IMR-90 (cell line): ENCODE results near the gene TSPAN3. TPM values are rescaled to one million over a fixed set of nuclear protein-coding genes. Genes with fewer than 3 reads are reported as not detected.

Experiments used
- ATAC-seq: fragments of 200-7000 bp; cut with Tn5 transposase; 2 replicates; pipeline ENCODE4 v1.9.1; 2020; ENCODE audit warnings: low read depth, mild to moderate bottlenecking, moderate library complexity
- BruUV-seq: library from RNA; stranded (reverse); fragments of 400-500 nt; replicated peaks from 2 replicates; lab custom pipeline; 2021; lab: Mats Ljungman, UMichigan
- CTCF ChIA-PET: fragments of 300-600 bp; formaldehyde crosslinking; extraction: SDS; loops from one replicate; lab custom pipeline; 2021; ENCODE audit warnings: antibody characterized with exemption; lab: Yijun Ruan, JAX
- POLR2A ChIA-PET: fragments of 300-600 bp; sonication (Branson Sonifier 250); formaldehyde crosslinking; loops from one replicate; lab custom pipeline; 2022; ENCODE audit warnings: antibody characterized with exemption; ENCODE audit not compliant: unreplicated experiment; lab: Charles Lee
- DNase-seq: peaks from one replicate; pipeline ENCODE4 v3.0.0; 2013
- H2AFZ ChIP-seq: replicated peaks from 2 replicates; pipeline ENCODE3; 2013; ENCODE audit warnings: low read length, mild to moderate bottlenecking; ENCODE audit not compliant: poor library complexity
- H2AK5ac ChIP-seq: 2 replicates; pipeline ENCODE4 v1.6.1; 2013; ENCODE audit warnings: low read depth, low read length, inconsistent platforms
- H2AK9ac ChIP-seq: replicated peaks from 2 replicates; pipeline ENCODE3; 2013; ENCODE audit warnings: mild to moderate bottlenecking, low read depth, low read length, moderate library complexity; ENCODE audit not compliant: poor library complexity
- H2BK120ac ChIP-seq: 2 replicates; pipeline ENCODE4 v1.6.1; 2013; ENCODE audit warnings: low read depth, low read length, inconsistent platforms
- H2BK15ac ChIP-seq: 3 replicates; pipeline ENCODE4 v1.6.1; 2013; ENCODE audit warnings: low read depth, low read length, inconsistent platforms
- H2BK20ac ChIP-seq: 2 replicates; pipeline ENCODE4 v1.6.1; 2013; ENCODE audit warnings: low read depth, mild to moderate bottlenecking, inconsistent platforms, low read length, moderate library complexity
- H2BK5ac ChIP-seq: 2 replicates; pipeline ENCODE4 v1.6.1; 2013; ENCODE audit warnings: mild to moderate bottlenecking, low read depth, low read length, inconsistent platforms; ENCODE audit not compliant: poor library complexity, severe bottlenecking
- H3K14ac ChIP-seq: replicated peaks from 2 replicates; pipeline ENCODE4 v1.6.1; 2013; ENCODE audit warnings: low read depth, low read length, inconsistent platforms
- H3K18ac ChIP-seq: 2 replicates; pipeline ENCODE4 v1.6.1; 2013; ENCODE audit warnings: low read depth, low read length, control low read depth
- H3K23ac ChIP-seq: 2 replicates; pipeline ENCODE4 v1.6.1; 2013; ENCODE audit warnings: low read depth, low read length, inconsistent platforms
- H3K27ac ChIP-seq: 2 replicates; pipeline ENCODE4 v1.5.1; 2013; ENCODE audit warnings: mild to moderate bottlenecking, control low read depth, low read length; ENCODE audit not compliant: insufficient read depth
- H3K27me3 ChIP-seq: 2 replicates; pipeline ENCODE4 v1.6.1; 2013; ENCODE audit warnings: low read length; ENCODE audit not compliant: control insufficient read depth, insufficient read depth
- H3K36me3 ChIP-seq: 2 replicates; pipeline ENCODE4 v1.6.1; 2013; ENCODE audit warnings: low read length, mixed read lengths; ENCODE audit not compliant: control insufficient read depth, insufficient read depth
- H3K4ac ChIP-seq: 2 replicates; pipeline ENCODE4 v1.6.1; 2013; ENCODE audit warnings: low read depth, low read length, inconsistent platforms
- H3K4me1 ChIP-seq: 2 replicates; pipeline ENCODE4 v1.6.1; 2013; ENCODE audit warnings: low read length, mixed read lengths; ENCODE audit not compliant: control insufficient read depth, insufficient read depth
- H3K4me2 ChIP-seq: 2 replicates; pipeline ENCODE4 v1.6.1; 2013; ENCODE audit warnings: low read depth, mild to moderate bottlenecking, control low read depth, low read length, moderate library complexity
- H3K4me3 ChIP-seq: 2 replicates; pipeline ENCODE4 v1.5.1; 2013; ENCODE audit warnings: low read depth, mild to moderate bottlenecking, control low read depth, low read length, moderate library complexity; ENCODE audit not compliant: insufficient read depth
- H3K56ac ChIP-seq: 2 replicates; pipeline ENCODE4 v1.6.1; 2013; ENCODE audit warnings: low read length, inconsistent platforms; ENCODE audit not compliant: insufficient read depth; ENCODE audit errors: extremely low read depth
- H3K79me1 ChIP-seq, 2 experiments: 2 replicates each; pipeline ENCODE4 v1.6.1; 2013; ENCODE audit warnings: low read length in 2 of 2, inconsistent platforms in 1 of 2, low read depth in 1 of 2
- H3K9ac ChIP-seq: 2 replicates; pipeline ENCODE4 v1.6.1; 2013; ENCODE audit warnings: low read depth, low read length, control low read depth
- H3K9me1 ChIP-seq: 2 replicates; pipeline ENCODE4 v1.6.1; 2013; ENCODE audit warnings: low read length, inconsistent platforms; ENCODE audit not compliant: insufficient read depth
- H3K9me3 ChIP-seq: 2 replicates; pipeline ENCODE4 v1.6.1; 2013; ENCODE audit warnings: low read length; ENCODE audit not compliant: control insufficient read depth, insufficient read depth
- H4K20me1 ChIP-seq: 2 replicates; pipeline ENCODE4 v1.6.1; 2013; ENCODE audit warnings: low read length, inconsistent platforms; ENCODE audit not compliant: insufficient read depth
- H4K5ac ChIP-seq: 2 replicates; pipeline ENCODE4 v1.6.1; 2013; ENCODE audit warnings: mild to moderate bottlenecking, low read depth, low read length, control low read depth
- H4K8ac ChIP-seq, 2 experiments: 2 replicates each; pipeline ENCODE4 v1.6.1; 2013; ENCODE audit warnings: low read depth in 2 of 2, low read length in 2 of 2, control low read depth in 1 of 2, inconsistent platforms in 1 of 2
- H4K91ac ChIP-seq: 2 replicates; pipeline ENCODE4 v1.6.1; 2013; ENCODE audit warnings: low read depth, low read length, inconsistent platforms; ENCODE audit not compliant: insufficient read depth
- BHLHE40 ChIP-seq: fragments of 150-350 bp; IDR thresholded peaks from 2 replicates; pipeline ENCODE4 v1.6.1; 2016; ENCODE audit warnings: mild to moderate bottlenecking, low read depth, low read length
- CEBPB ChIP-seq: IDR thresholded peaks from 2 replicates; pipeline ENCODE4 v1.6.1; 2012; ENCODE audit warnings: low read depth, low read length, improper control_type of control experiment
- CHD1 ChIP-seq: IDR thresholded peaks from 2 replicates; pipeline ENCODE4 v1.6.1; 2012; ENCODE audit warnings: low read depth, low read length, improper control_type of control experiment
- CTCF ChIP-seq: conservative IDR thresholded peaks from 2 replicates; pipeline ENCODE4 v1.5.1; 2012; ENCODE audit warnings: mild to moderate bottlenecking, low read depth, low read length, improper control_type of control experiment
- ELK1 ChIP-seq: fragments of 150-350 bp; IDR thresholded peaks from 2 replicates; pipeline ENCODE4 v1.6.1; 2016; ENCODE audit warnings: low read depth, mild to moderate bottlenecking, low read length, moderate library complexity, borderline replicate concordance
- FOS ChIP-seq: fragments of 150-350 bp; IDR thresholded peaks from 2 replicates; pipeline ENCODE4 v1.6.1; 2016; ENCODE audit warnings: low read depth, low read length
- MAFK ChIP-seq: IDR thresholded peaks from 2 replicates; pipeline ENCODE4 v1.6.1; 2012; ENCODE audit warnings: low read depth, low read length, improper control_type of control experiment
- MAZ ChIP-seq: IDR thresholded peaks from 2 replicates; pipeline ENCODE4 v1.6.1; 2012; ENCODE audit warnings: low read depth, mild to moderate bottlenecking, low read length, improper control_type of control experiment, moderate library complexity, borderline replicate concordance
- MXI1 ChIP-seq: IDR thresholded peaks from 2 replicates; pipeline ENCODE4 v1.6.1; 2012; ENCODE audit warnings: low read depth, mild to moderate bottlenecking, low read length, moderate library complexity, borderline replicate concordance
- NFE2L2 ChIP-seq: fragments of 150-350 bp; IDR thresholded peaks from 2 replicates; pipeline ENCODE4 v1.6.1; 2016; ENCODE audit warnings: low read depth, mild to moderate bottlenecking, low read length
- POLR2A ChIP-seq: IDR thresholded peaks from 2 replicates; pipeline ENCODE4 v1.6.1; 2012; ENCODE audit warnings: mild to moderate bottlenecking, low read depth, low read length
- RAD21 ChIP-seq: IDR thresholded peaks from 2 replicates; pipeline ENCODE4 v1.6.1; 2012; ENCODE audit warnings: low read length, improper control_type of control experiment
- RCOR1 ChIP-seq: IDR thresholded peaks from 2 replicates; pipeline ENCODE4 v1.6.1; 2012; ENCODE audit warnings: mild to moderate bottlenecking, low read length, improper control_type of control experiment; ENCODE audit not compliant: insufficient replicate concordance
- RFX5 ChIP-seq: IDR thresholded peaks from 2 replicates; pipeline ENCODE4 v1.8.0; 2012; ENCODE audit warnings: low read depth, mild to moderate bottlenecking, low read length, moderate library complexity
- SMC3 ChIP-seq: fragments of 150-350 bp; IDR thresholded peaks from 2 replicates; pipeline ENCODE4 v1.6.1; 2016; ENCODE audit warnings: low read depth, mild to moderate bottlenecking, antibody characterized with exemption, low read length, moderate library complexity
- USF2 ChIP-seq: fragments of 150-350 bp; IDR thresholded peaks from 2 replicates; pipeline ENCODE4 v1.6.1; 2017; ENCODE audit warnings: mild to moderate bottlenecking, antibody characterized with exemption, low read length, low read depth
- WGBS, 2 experiments: methylation state at CpG; one replicate each; pipeline versions ENCODE4 v1.1.5 to v1.1.7; 2013; ENCODE audit warnings: missing lambda C conversion rate in 2 of 2; ENCODE audit not compliant: insufficient read length in 1 of 2; ENCODE audit errors: extremely low coverage in 2 of 2; 5-methylcytosine and 5-hydroxymethylcytosine counted together
- dilution Hi-C: fragments of 300-500 bp; cut with HindIII; formaldehyde crosslinking; loops from one replicate; pipeline ENCODE4 v1.14.3; 2018; ENCODE audit warnings: low sequenced_read_pairs; ENCODE audit not compliant: unreplicated experiment
- in situ Hi-C: fragments of 300-500 bp; cut with MboI; formaldehyde crosslinking; loops from 3 replicates; pipeline ENCODE4 v1.14.3; 2019; ENCODE audit warnings: low sequenced_read_pairs, inconsistent platforms, mixed read lengths
- intact Hi-C: fragments of 100-400 bp; cut with micrococcal nuclease; formaldehyde crosslinking; loops from 2 replicates; pipeline ENCODE4 v1.10.0; 2022
- polyA plus RNA-seq, 3 experiments: library from polyadenylated mRNA; depleted of rRNA; stranded (reverse); fragments of >200 nt; gene quantifications; 2 replicates each; pipeline ENCODE4 v1.2.3, GENCODE V29; 2012; ENCODE audit warnings: low replicate concordance in 1 of 3
- total RNA-seq: library from RNA; depleted of rRNA; stranded (reverse); fragments of >200 nt; gene quantifications from 2 replicates; pipeline ENCODE4 v1.2.3, GENCODE V29; 2012

TSPAN3 gene
- total and polyA plus RNA-seq, 2 of the 4 experiments (the other 2 are of a cell fraction): 270 to 295 TPM

GRCh38 chr15:77010312-77010686 lies 60.6 kb downstream of the TSPAN3 start:
- Histone ChIP-seq H3K4me2 (no peak overlapping the region), H3K23ac (no peak overlapping the region), H3K18ac (no peak overlapping the region), H2AK9ac (no peak overlapping the region), H3K9me3 (no peaks in the 10 kb centered on the region), H4K20me1 (no peaks in the 10 kb centered on the region), H3K9ac (no peak overlapping the region), H3K79me1 (no peaks in the 10 kb centered on the region), H3K36me3 (no peaks in the 10 kb centered on the region), H4K8ac (no peak overlapping the region), H2AFZ (peak overlapping the region; percentile 32), H4K91ac (no peak overlapping the region), H2BK5ac (no peak overlapping the region), H3K14ac (no peak overlapping the region), H2BK15ac (no peak overlapping the region), H3K56ac (no peak overlapping the region), H3K4me1 (no peaks in the 10 kb centered on the region), H3K27ac (no peak overlapping the region), H3K4ac (no peak overlapping the region), H4K5ac (no peak overlapping the region), H3K9me1 (no peaks in the 10 kb centered on the region), H2BK20ac (no peak overlapping the region), H2BK120ac (no peak overlapping the region), H2AK5ac (no peak overlapping the region), H3K27me3 (peaks cover 39% of the 10 kb centered on the region), H3K4me3 (no peak overlapping the region)
- dilution Hi-C loops: no loop called here
- CTCF ChIA-PET: no interaction called here
- no TSS peak for BruUV-seq
- intact Hi-C loops: no loop called here
- in situ Hi-C loops: no loop called here
- 83% methylated on average over 1 of the region's 4 CpGs; no CpG with 5 or more reads in 1 of the 2 experiments for WGBS, 2 experiments
- POLR2A ChIA-PET: no interaction called here
- ATAC-seq: no peak
- DNase-seq: no peak
- TF ChIP-seq NFE2L2 (no peak), SMC3 (no peak), MXI1 (no peak), CTCF (no peak), RCOR1 (no peak), POLR2A (no peak), MAFK (no peak), CHD1 (no peak), USF2 (no peak), RFX5 (no peak), ELK1 (no peak), RAD21 (no peak), CEBPB (no peak), BHLHE40 (no peak), MAZ (no peak), FOS (no peak)
